PFSK-1 (cell line): ENCODE data around the gene LRRC8A.

Experiments used
- FOXP2 ChIP-seq: optimal IDR thresholded peaks from 2 replicates; pipeline ENCODE3; 2011; ENCODE audit warnings: borderline replicate concordance, control low read depth, inconsistent platforms; ENCODE audit not compliant: insufficient read depth; ENCODE audit errors: extremely low read length, extremely low read depth
- POLR2AphosphoS5 ChIP-seq: IDR thresholded peaks from 2 replicates; pipeline ENCODE4 v1.6.1; 2012; ENCODE audit warnings: low read depth, mild to moderate bottlenecking, control low read depth, low read length, moderate library complexity
- REST ChIP-seq, 2 experiments: IDR thresholded peaks; 2 replicates each; pipeline versions ENCODE4 v1.6.1 to v1.8.0; 2011 to 2012; ENCODE audit warnings: low read depth in 2 of 2, low read length in 2 of 2, control low read depth in 1 of 2, inconsistent platforms in 1 of 2, mild to moderate bottlenecking in 1 of 2, moderate library complexity in 1 of 2; ENCODE audit not compliant: insufficient read depth in 1 of 2
- SIN3A ChIP-seq: IDR thresholded peaks from 2 replicates; pipeline ENCODE4 v1.6.1; 2012; ENCODE audit warnings: mild to moderate bottlenecking, low read length, moderate library complexity, borderline replicate concordance; ENCODE audit not compliant: insufficient read depth
- TAF1 ChIP-seq: IDR thresholded peaks from 2 replicates; pipeline ENCODE4 v1.6.1; 2012; ENCODE audit warnings: low read length, control low read depth, borderline replicate concordance; ENCODE audit not compliant: insufficient read depth

Gene LRRC8A

GRCh38 chr9:128947527-128948301 is 65.8 kb downstream of the LRRC8A start, which contains the start of the genes DOLK and NUP188:
TSS of gene DOLK (minus strand) at chr9:128947603. CDS start at chr9:128947303, 300 bp downstream.
TSS of gene NUP188 (plus strand) at chr9:128947699. CDS start at chr9:128947720, 21 bp downstream.
- TF ChIP-seq FOXP2 (peak; percentile 91), SIN3A (0 out of 2 replicates have a peak, but pooled peaks have one; percentile 74), POLR2AphosphoS5 (peak; percentile 88), TAF1 (peak; percentile 95), REST (IDR thresholded peaks at IDR 0.05; ENCODE audit: insufficient read depth in 1 of 2, low read depth in 2 of 2, low read length in 2 of 2) (peak in 1 of 2 experiments; percentile 50; a peak in 1 of 4 replicates)
